ENCODE measurements around the gene SPPL3.
A peak's percentile ranks its signal among the peaks of the same experiment; 100 is the strongest.
"Not testable (repeated sequence)": the region's sequence is repeated elsewhere in the genome, so short reads cannot be mapped to it uniquely, and the experiment has no call there.

SPPL3 gene

DNA sequence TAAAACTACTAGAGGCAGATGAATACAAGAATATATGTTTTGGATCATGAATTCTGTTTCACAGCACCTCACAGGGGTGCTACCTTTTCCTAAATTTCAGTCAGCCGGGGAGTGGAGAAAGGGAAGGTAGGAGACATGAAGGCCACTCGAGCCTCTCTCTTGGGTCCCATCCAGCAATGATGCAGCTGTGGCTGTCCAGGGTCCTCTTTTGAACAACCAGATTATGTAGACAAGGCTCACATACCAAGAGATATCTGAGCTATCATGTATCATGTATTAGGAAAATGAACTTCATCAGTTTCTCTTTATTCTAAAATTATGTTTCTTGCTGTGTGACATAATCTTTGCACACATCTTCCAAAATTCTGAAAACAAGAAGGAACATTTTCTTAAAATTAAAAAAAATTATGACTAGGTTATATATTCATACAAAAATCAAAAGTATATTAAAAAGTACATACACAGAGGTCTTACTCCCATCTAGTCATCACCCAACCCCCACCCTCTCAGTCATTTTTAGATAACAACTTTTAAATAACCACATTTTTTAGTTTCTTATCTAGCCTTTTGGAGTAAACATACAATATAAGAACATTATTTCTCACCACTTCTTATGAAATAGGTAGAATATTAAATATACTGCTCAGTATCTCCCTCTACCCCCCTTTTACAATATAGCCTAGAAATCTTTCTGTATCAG is 89.8 kb downstream of the SPPL3 start:
- no peak for DNase-seq

DNA sequence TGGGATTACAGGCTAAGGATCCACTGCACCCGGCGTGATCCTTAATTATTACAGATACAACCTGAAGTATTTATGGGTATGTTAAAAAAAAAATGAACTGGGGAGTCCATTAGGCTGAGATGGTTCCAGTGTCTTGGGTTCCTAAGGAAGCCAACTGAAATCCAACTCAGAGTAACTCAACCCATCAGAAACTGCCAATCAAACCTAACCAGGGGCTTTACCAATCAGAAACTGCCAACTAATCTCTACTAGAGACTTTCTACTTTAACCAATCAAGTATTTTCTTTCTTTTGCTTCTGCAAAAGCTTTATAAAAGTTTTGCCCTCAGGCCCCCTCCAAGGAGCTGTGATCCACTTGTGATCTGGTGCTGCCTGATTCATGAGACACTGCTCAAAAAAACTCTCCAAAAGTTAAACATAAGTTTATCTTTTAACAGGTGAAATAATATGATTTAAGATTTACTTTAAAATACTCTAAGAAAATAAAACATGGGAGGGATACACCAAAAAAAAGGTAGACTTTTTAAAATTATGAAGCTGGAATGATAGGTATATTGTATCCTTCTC is 90.5 kb downstream of the SPPL3 start:
- no peak for DNase-seq

DNA sequence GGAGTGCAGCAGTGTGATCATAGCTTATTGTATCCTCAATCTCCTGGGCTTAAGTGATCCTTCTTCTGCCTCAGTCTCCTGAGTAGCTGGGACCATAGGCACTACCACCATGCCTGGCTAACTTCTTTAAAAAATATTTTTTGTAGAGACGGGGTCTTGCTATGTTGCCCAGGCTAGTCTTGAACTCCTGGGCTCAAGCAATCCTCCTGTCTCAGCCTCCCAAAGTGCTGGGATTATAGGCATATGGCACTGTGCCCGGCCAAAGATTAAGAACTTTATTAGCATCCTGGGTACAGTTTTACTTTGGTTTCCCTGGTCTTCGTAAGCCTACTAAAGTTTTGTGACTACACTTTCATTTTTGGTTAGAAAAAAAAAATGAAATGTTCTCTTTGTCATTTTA is 94.1 kb downstream of the SPPL3 start:
- DNase-seq, result no peak

DNA sequence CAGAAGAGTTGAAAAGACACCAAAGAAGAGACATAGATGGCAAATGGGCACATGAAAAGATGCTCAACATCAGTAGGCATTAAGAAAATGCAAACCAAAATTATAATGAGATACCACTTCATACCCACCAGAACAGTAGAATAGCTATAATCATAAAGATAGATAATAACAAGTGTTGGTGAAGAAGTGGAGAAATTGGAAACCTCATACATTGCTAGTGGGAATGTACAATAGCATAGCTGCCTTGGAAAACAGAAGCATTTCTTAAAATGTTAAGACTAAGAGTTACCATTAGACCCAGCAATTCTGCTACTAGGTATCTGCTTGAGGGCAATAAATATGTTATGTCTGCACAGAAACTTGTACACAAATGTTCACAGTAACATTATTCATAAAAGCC is 99.7 kb downstream of the SPPL3 start:
- DNase-seq, result no peak

DNA sequence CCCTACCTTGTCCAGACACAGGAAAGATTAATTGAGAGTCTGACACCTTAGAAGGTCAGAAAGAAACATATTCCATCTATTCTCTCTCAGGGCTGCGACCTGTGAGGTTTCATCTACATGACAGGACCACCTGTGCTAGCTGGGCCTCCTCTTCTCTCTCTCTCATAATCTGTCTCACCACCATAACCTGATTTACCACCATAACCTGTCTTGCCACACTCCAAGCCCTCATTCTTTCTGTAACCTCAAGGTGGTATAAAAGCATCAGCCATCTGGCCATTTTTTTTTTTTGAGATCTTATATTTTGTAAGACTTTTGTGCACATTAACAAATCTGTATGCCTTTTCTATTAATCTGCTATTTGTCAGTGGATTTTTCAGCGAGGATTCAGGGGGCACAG is 103.0 kb downstream of the SPPL3 start:
- no peak for DNase-seq

DNA sequence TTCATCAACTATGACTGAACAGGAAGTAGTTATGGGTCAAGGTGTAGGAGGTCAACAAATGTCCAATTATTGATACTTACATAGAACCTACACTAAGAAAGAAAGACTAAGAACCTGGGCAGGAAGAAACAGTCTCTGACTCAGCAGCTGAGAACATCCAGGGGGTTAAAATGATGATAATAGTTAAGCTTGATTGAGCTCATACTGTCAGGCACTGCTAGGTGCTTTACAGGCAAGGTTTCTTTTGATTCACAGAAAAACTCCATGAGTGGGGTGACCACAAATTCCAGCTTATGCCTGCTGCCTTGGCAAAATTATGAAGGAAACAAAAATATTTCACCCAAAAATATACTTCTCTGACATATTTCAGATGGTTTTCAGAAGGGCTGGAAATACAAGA is 103.5 kb downstream of the SPPL3 start:
- DNase-seq, result peak; percentile 69

DNA sequence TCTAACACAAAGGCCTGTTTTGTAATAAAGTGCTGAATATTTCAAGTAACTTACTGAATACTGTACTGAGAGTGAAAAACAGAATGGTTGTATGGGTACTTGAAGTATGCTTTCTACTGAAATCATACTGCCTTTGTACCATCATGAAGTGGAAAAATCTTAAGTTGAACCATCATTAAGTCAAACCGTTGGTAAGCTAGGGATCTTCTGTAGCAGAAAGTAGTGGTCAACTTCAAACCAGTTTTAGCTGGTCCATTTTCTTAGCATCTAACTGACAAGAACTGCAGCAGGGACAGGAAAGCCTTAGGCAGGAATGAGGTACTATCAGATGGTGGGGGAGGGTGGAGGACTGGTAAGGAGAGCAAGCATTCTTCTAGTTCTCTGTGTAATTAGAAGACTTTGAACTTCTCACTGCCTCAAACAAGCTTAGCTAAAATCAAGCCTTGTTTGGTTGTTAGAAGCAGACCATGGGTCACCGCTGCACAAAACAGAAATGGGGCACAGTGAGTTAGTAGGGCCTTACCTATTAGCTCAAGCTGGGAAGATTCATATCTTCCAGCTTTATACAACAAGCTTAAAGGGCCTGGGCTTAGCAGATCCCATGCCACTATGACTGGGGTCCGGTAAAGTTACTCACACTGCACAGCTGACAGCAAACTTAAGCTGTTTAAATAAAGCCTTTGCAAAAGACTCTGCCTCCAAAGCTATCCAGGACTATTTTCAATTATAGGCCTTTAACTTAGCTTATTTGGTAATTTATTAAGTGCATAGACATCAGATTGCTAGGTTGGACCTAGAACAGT is 104.7 kb downstream of the SPPL3 start:
- no peak for DNase-seq

DNA sequence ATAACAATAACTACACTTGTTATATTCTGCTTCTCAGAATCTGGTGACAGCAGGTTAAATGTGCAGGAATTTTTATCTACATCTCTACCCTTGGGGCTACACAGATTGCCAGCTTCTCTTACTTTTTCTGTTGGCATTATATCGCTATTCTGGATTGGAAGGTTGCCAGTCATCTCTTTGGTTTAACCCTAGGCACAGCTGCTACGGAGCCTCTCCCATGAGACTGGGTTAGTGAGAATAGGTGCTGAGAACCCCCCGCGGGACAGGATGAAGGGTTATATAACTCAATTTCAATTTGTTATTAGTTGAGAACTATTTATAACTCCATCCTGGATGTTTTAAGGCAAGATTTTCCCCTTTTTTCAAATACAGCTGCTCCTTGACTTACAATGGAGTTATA is 105.5 kb downstream of the SPPL3 start:
- DNase-seq, result no peak

DNA sequence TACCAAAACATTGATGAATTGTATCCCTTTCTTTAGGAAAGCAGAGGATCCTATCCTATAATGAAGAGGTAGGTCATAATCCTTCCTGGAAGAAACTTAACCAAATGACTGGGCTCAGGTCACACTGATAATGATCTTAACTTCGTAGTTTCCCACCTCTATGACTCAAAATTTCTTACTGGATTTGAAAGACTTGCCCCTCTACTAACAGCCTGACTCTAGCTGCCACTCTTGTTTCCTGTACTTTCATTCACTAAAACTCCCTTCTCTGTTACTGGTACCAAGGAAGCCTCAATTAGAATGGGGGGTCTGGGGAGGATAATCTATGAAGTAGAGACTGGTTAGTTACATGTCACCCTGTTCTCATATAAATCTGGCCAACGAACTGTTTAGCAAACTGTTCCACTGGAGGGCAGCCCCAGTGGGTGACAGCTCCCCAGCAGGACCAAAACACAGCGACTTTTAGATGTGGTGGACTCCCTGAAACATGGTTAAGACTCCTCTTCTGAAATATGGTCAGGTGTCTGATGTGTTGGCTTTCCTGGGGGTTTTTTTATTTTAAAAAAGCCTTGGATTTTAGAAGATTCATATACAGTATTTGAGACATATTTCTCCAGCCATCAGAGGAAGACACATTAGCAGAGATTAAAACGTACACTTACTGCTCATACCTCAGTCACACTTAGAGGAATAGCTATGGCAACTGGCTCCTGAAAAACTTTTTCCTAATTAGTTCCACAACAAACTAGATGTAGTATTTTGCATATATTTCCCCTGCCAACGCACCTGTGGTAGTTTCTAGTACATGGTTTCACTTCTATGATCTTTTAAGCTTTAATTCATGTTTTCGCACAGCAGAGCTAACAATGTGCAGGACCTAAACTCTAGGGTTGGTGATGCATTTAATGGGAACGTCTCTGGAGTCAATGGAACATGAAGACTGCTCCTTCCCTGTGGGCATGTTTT is 106.2 kb downstream of the SPPL3 start:
- no peak for DNase-seq

DNA sequence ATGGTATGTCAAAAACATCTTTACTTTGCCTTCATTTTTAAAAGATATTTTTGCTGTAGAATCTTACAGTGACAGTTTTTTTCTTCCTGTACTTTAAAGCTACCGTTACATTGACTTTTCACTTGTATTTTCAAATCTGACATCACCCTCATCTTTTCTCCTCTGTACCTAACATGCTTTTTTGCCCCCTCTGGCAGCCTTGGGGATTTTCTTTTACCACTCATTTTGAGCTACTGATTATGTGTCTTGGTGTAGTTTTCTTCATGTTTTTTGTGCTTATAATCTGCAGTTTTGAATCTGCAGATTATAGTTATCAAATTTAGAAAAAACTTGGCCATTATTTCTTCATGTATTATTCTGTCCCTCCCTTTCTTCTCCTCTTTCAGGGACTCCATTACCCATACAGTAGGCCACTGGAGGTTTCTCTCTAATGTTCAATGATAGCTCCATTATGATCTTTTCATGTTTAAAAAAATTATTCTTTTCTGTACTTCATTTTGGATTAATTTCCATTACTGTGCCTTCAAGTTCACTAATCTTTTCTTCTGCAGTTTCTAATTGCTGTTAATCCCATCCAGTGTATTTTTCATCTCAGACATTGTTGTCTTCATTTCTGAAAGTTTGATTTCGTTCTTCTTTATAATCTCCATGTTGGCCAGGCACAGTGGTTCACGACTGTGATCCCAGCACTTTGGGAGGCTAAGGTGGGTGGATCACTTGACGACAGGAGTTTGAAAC is 108.5 kb downstream of the SPPL3 start:
- no peak for DNase-seq

DNA sequence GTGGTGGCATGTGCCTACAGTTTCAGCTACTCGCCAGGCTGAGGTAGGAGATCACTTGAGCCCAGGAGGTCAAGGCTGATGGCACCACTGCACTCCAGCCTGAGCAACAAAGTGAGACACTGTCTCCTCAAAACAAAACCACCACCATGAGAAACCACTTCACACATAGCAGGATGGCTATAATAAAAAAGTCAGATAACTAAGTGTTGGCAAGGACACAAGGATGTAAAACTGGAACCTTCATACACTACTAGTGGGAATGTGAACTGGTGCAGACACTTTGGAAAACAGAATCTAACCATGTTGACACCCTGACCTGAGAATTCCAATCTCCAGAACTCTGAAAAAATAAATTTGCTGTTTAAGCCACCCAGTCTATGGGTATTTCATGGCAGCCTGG is 110.8 kb downstream of the SPPL3 start:
- DNase-seq, result no peak

DNA sequence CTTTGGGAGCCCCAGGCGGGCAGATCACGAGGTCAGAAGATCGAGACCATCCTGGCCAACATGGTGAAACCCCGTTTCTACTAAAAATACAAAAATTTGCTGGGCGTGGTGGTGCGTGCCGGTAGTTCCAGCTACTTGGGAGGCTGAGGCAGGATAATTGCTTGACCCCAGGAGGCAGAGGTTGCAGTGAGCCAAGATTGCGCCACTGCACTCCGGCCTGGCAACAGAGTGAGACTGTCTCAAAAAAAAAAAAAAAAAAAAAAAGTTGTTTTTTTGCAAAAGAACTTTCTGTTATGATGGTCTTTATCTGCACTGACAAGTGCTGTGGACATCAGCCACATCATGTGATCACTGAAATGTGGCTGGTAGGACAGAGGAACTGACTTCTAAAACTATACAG is 111.7 kb downstream of the SPPL3 start:
- not testable (repeated sequence) for DNase-seq

DNA sequence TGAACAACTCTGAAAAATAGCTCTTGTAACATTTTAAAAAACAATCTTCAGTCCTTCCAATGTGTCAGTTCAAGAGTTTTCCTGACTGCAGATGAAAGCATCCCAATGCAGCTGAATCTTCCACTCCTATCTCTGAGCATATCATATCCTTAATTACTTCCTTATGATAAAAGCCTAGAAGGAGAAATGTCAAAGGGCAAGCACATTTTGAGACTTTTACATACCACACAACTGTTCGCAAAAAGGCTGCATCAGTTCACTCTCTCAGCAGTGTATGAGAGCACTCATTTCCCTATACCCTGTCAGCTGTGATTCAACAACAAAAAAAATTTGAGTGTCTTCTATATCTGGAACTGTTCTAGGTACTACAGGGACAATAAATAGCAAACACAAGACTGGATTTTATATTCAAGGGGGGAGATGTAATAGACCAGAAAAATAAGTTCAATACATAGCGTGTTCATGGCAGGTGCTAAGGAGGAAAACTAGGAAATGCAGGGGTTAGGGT is 112.4 kb downstream of the SPPL3 start:
- DNase-seq, result no peak

DNA sequence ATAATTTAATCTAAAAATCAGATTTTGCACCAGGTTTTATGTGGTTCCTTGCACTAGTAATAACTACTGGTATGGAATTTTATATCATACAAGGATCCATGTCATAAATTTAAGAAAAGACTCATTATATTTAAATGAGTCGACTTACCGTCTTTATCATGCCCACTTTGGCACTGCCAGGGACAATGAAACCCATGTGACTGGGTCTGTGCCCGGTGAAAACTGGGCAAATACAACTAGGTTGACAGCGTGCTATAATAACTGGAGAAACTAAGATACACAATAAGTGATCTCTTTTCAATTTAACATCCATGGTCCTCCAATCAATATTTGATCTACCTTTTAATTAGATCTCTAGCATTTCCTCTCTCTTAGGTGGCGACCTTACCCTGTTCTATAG is 114.0 kb downstream of the SPPL3 start:
- DNase-seq, result no peak

DNA sequence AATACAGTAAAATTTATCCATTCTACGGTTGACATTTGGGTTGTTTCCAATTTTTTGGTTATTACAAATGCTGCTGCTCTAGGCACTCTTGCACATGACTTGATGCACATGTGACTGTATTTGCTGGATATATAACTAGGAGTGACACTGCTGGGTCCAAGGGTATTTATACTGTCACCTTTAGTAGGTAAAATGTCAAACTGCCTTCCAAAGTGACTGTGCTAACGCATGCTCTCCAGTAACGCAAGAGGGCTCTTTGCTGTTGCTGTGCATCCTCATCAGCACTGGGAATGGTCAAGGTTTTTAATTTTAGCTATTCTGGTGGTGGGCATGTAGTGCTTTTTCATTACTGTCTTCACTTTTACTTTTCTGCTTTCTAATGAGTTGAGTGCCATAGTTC is 116.3 kb downstream of the SPPL3 start:
- DNase-seq, result no peak

DNA sequence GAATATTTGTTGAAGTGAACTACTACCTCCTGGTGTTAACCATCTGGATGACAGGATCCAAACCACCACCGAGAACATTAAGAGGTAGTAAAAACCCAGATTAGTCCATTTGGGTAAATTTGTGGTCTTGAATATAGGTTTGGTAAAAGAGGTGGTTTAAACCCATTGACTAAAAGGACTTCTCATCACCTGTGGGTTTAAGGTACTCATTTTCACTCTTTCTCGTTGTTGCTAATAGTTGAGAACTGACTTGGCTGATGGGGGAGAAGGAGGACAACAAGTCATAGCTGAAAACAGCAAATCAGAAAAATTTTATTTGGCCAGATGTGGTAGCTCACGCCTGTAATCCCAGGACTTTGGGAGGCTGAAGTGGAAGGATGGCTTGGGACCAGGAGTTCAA is 119.4 kb downstream of the SPPL3 start:
- no peak for DNase-seq

DNA sequence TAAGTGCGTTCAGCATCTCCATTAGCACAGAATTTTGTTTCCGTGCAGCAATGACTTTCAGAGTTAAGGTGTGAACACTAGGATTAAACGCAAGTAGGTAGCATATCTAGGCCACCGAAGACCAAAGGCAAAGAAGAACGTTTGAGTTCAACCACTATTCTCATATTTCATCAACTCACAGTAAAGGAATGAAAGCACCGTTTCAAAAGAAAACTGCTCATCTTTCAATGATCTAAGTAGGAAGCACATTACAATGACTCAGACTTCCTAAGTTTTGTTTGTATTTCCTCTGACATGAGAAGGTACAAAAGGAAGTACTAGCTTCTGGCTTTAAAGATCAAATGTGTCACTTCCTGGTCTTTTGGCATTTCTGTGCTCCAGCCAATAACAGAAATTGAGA is 121.0 kb downstream of the SPPL3 start:
- no peak for DNase-seq

DNA sequence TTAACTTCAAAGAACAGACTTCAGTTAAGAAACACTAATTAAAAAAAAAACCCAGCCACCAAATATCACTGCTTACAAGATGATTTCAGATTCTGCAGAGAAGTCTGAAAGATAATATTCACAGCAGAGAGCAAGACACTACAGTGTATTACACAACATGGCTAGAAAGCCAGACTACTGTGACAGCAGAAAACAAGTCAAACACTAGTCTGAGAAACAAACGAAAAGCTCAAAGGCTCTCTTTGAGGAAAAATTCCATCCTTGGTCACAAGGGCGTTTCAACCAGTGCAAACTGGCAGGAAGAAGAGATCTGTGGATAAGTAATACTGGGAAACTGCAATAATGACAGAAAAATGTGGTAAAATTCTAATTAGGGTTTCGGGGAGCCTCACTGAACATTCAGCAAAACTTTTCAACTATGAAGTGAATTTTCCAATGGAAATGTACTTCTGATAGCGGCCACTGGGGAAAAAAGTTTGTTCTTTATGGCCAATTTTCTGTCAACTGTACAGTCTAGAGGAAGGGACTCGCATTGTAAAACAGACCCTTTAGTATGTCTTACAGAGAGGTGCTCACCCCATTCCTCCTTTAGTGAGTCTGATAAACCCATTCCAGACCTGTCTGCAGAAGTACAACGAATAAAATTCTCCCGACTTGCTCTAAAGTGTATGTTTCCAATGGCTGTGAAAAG is 128.2 kb downstream of the SPPL3 start:
- no peak for DNase-seq

DNA sequence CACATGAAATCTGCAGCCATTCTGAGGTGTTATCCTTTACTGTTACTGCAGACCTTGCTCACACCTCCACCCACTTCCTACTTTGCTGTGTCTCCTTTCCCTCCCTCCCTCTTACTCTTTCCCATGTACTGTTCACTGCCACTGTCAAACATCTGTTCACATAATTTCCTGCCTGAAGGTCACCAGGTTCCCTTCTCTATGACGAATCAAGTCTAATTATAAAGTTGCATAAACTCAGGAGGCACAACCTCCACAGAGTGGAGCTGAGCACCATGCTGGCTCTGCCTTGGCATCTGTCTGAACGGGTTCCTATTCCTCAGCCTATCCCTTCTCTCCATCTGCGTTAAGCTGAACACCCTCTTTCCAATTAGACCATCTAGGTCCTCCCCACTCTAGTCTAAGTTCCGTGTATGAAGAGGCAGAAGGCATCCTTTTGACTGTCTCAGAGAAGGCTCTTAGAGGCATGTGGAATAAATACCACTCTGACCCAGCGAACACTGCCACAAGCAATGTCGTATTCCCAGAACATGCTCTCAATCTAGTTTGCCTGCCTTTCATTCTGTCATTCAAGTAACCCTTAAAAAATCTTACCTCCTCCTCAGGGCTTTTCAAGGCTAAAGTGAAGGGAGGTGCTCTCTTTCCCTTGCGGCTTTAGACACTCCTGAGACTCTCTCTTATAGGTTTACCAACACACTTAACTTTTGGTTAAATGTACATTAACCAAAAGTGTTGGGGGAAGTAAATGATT is 129.8 kb downstream of the SPPL3 start:
- DNase-seq, result no peak

DNA sequence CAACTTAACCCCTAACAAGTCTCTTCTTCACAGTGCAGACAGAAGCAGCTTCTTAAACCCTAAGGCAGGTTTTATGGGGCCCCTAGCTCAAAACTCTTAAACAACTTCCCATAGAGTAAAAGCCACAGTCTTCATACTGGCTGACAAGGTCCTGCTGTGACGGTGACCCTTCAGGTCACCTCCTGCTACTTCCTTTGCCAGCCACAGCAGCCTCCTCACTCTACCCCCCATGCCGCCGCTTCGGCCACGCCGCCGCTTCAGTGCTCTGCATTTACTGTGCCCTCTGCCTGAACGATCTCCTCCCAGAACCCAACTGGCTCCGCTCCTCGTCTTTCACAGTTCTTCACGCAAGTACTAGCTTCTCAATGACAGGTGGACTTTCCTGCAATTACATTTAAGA is 133.1 kb downstream of the SPPL3 start:
- no peak for DNase-seq

Data from kidney glomerular epithelial cell (primary cell).